Endothelial cell of umbilical vein (primary cell): Measurements from ENCODE around the gene NT5C1B. TPM values are rescaled to one million over a fixed set of nuclear protein-coding genes. Genes with fewer than 3 reads are reported as not detected.

Source experiments
- BruUV-seq: library from RNA; stranded (reverse); fragments of 400-500 nt; replicated peaks from 2 replicates; lab custom pipeline; 2021; lab: Mats Ljungman, UMichigan
- CTCF ChIA-PET: fragments of 300-600, 350-600 bp; sonication (Branson Sonifier 250); formaldehyde crosslinking; loops from one replicate; lab custom pipeline; 2021; ENCODE audit warnings: antibody characterized with exemption, inconsistent platforms; lab: Charles Lee
- POLR2A ChIA-PET: fragments of 300-600, 350-600 bp; sonication (Branson Sonifier 250); formaldehyde crosslinking; loops from one replicate; lab custom pipeline; 2021; ENCODE audit warnings: antibody characterized with exemption, inconsistent platforms; lab: Charles Lee
- DNase-seq: peaks from one replicate; pipeline ENCODE4 v3.0.0-alpha.2; 2011; ENCODE audit warnings: low read depth, low spot score
- FAIRE-seq: peaks from 2 replicates; lab custom pipeline; 2011; peaks lifted over from hg19 to GRCh38; lab: Jason Lieb, UNC
- H2AFZ ChIP-seq: 2 replicates; pipeline ENCODE4 v1.6.0; 2012; ENCODE audit warnings: low read depth, low read length, control low read depth, inconsistent platforms
- H3K27ac ChIP-seq: 2 replicates; pipeline ENCODE4 v1.5.1; 2011; ENCODE audit warnings: low read depth, mild to moderate bottlenecking, control low read depth, low read length, moderate library complexity; ENCODE audit not compliant: insufficient read depth
- H3K27me3 ChIP-seq, 2 experiments: 2 replicates each; pipeline versions ENCODE4 v1.6.0 to v1.6.1; 2011; ENCODE audit warnings: low read length in 2 of 2, mixed read lengths in 1 of 2; ENCODE audit not compliant: control insufficient read depth in 2 of 2, insufficient read depth in 2 of 2
- H3K36me3 ChIP-seq, 2 experiments: 2 replicates in 1 of 2; 3 replicates in 1 of 2; pipeline ENCODE4 v1.5.1; 2011; ENCODE audit warnings: low read length in 2 of 2, mild to moderate bottlenecking in 1 of 2, moderate library complexity in 1 of 2; ENCODE audit not compliant: control insufficient read depth in 2 of 2, insufficient read depth in 2 of 2; ENCODE audit errors: extremely low read depth in 1 of 2
- H3K4me1 ChIP-seq: 3 replicates; pipeline ENCODE4 v1.5.1; 2011; ENCODE audit warnings: mild to moderate bottlenecking, low read length; ENCODE audit not compliant: control insufficient read depth, insufficient read depth; ENCODE audit errors: extremely low read depth
- H3K4me2 ChIP-seq: 2 replicates; pipeline ENCODE4 v1.6.1; 2011; ENCODE audit warnings: low read length, control low read depth, mixed read lengths; ENCODE audit not compliant: insufficient read depth
- H3K4me3 ChIP-seq, 3 experiments: fragments of 200-600 bp in 1 of 3; sonication (generic), shearing (Covaris generic) in 1 of 3; replicated peaks in 1 of 3; 2 replicates each; pipeline ENCODE4 v1.5.1; 2011 to 2016; ENCODE audit warnings: control low read depth in 3 of 3, low read length in 3 of 3, mild to moderate bottlenecking in 2 of 3, inconsistent platforms in 1 of 3, low read depth in 1 of 3, moderate library complexity in 1 of 3; ENCODE audit not compliant: insufficient read depth in 1 of 3
- H3K79me2 ChIP-seq: 2 replicates; pipeline ENCODE4 v1.6.0; 2012; ENCODE audit warnings: low read length, inconsistent platforms; ENCODE audit not compliant: control insufficient read depth, insufficient read depth
- H3K9ac ChIP-seq: replicated peaks from 2 replicates; pipeline ENCODE3; 2011; ENCODE audit warnings: low read length, control low read depth; ENCODE audit not compliant: insufficient read depth; ENCODE audit errors: extremely low read depth
- H3K9me1 ChIP-seq: replicated peaks from 3 replicates; pipeline ENCODE4 v1.6.0; 2011; ENCODE audit warnings: mild to moderate bottlenecking, low read length; ENCODE audit not compliant: control insufficient read depth, insufficient read depth; ENCODE audit errors: extremely low read depth
- H3K9me3 ChIP-seq: replicated peaks from 2 replicates; pipeline ENCODE4 v1.5.1; 2012; ENCODE audit warnings: low read length, inconsistent platforms; ENCODE audit not compliant: control insufficient read depth, insufficient read depth
- H4K20me1 ChIP-seq: replicated peaks from 2 replicates; pipeline ENCODE3; 2011; ENCODE audit warnings: mild to moderate bottlenecking, low read length; ENCODE audit not compliant: control insufficient read depth, insufficient read depth; ENCODE audit errors: extremely low read depth
- EZH2 ChIP-seq: IDR thresholded peaks from 2 replicates; pipeline ENCODE4 v1.6.1; 2012; ENCODE audit warnings: borderline replicate concordance, low read depth, mild to moderate bottlenecking, moderate library complexity, low read length, inconsistent platforms; ENCODE audit not compliant: severe bottlenecking
- FOS ChIP-seq: IDR thresholded peaks from 2 replicates; pipeline ENCODE4 v1.6.1; 2011; ENCODE audit warnings: mild to moderate bottlenecking, low read length, moderate library complexity, borderline replicate concordance; ENCODE audit not compliant: insufficient read depth
- GATA2 ChIP-seq: IDR thresholded peaks from 2 replicates; pipeline ENCODE4 v1.7.0; 2011; ENCODE audit warnings: low read depth, mild to moderate bottlenecking, moderate library complexity, mixed read lengths, low read length; ENCODE audit not compliant: insufficient read length, insufficient read depth
- JUN ChIP-seq: IDR thresholded peaks from 2 replicates; pipeline ENCODE4 v1.6.1; 2011; ENCODE audit warnings: borderline replicate concordance, low read depth; ENCODE audit not compliant: insufficient read length, insufficient read depth
- MAX ChIP-seq: IDR thresholded peaks from 2 replicates; pipeline ENCODE4 v1.6.1; 2011; ENCODE audit not compliant: insufficient read depth, insufficient read length
- MYC ChIP-seq: IDR thresholded peaks from one replicate; pipeline ENCODE4 v1.6.1; 2011; ENCODE audit warnings: mild to moderate bottlenecking, low read depth, low read length
- POLR2A ChIP-seq: IDR thresholded peaks from 2 replicates; pipeline ENCODE4 v1.6.1; 2012; ENCODE audit warnings: low read depth, mild to moderate bottlenecking, control low read depth, low read length
- POLR2AphosphoS5 ChIP-seq: IDR thresholded peaks from 2 replicates; pipeline ENCODE4 v1.6.1; 2012; ENCODE audit warnings: low read depth, mild to moderate bottlenecking, control low read depth, low read length, moderate library complexity; ENCODE audit not compliant: insufficient read depth
- dilution Hi-C: fragments of 300-500 bp; cut with MboI; formaldehyde crosslinking; loops from one replicate; pipeline ENCODE4 v1.15.0; 2019; ENCODE audit warnings: low sequenced_read_pairs; ENCODE audit not compliant: extremely low pct_ligation_motif_present
- intact Hi-C: fragments of 100-400 bp; cut with micrococcal nuclease; formaldehyde crosslinking; loops from one replicate; pipeline ENCODE4 v1.10.0; 2022
- polyA plus RNA-seq, 4 experiments: library from polyadenylated mRNA; depleted of rRNA in 3 of 4; stranded (reverse) in 3 of 4; unstranded in 1 of 4; fragments of >200 nt; gene quantifications; 2 replicates each; pipeline versions ENCODE4 v1.2.1 to v1.2.3, GENCODE V29; 2011 to 2012; ENCODE audit warnings: missing spikeins in 1 of 4
- total RNA-seq: library from RNA; stranded (reverse); gene quantifications from 2 replicates; pipeline ENCODE4 v1.2.3, GENCODE V29; 2021
- TF ChIP-seq, protein P1 (sequence below), 2 donors: IDR thresholded peaks; 1 replicate in 1 of 2; 2 replicates in 1 of 2; pipeline ENCODE4 v1.5.1; 2011; ENCODE audit warnings: low read length in 2 of 2, mild to moderate bottlenecking in 2 of 2, moderate library complexity in 2 of 2, control low read depth in 1 of 2, inconsistent platforms in 1 of 2, low read depth in 1 of 2; ENCODE audit not compliant: insufficient read depth in 1 of 2; ENCODE audit errors: extremely low read depth in 1 of 2

The NT5C1B gene
- total and polyA plus RNA-seq, 2 donors (not counting 3 experiments of a cell fraction or from before 2014, with no cell fraction given) = not detected

- no peak for TF ChIP-seq POLR2A
- TF ChIP-seq FOS = no peak
- TF ChIP-seq JUN = no peak
- no peak for TF ChIP-seq EZH2
- peak; percentile 29 for TF ChIP-seq GATA2
- TF ChIP-seq, protein P1, sequence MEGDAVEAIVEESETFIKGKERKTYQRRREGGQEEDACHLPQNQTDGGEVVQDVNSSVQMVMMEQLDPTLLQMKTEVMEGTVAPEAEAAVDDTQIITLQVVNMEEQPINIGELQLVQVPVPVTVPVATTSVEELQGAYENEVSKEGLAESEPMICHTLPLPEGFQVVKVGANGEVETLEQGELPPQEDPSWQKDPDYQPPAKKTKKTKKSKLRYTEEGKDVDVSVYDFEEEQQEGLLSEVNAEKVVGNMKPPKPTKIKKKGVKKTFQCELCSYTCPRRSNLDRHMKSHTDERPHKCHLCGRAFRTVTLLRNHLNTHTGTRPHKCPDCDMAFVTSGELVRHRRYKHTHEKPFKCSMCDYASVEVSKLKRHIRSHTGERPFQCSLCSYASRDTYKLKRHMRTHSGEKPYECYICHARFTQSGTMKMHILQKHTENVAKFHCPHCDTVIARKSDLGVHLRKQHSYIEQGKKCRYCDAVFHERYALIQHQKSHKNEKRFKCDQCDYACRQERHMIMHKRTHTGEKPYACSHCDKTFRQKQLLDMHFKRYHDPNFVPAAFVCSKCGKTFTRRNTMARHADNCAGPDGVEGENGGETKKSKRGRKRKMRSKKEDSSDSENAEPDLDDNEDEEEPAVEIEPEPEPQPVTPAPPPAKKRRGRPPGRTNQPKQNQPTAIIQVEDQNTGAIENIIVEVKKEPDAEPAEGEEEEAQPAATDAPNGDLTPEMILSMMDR (IDR thresholded peaks at IDR 0.05; ENCODE audit: extremely low read depth in 1 of 2, insufficient read depth in 1 of 2, low read depth in 1 of 2, low read length in 2 of 2) = no peak
- Histone ChIP-seq H3K9me1 (no peaks in the 10 kb centered on the region), H3K9me3 (no peaks in the 10 kb centered on the region), H3K36me3 (peaks cover 5 to 8% of the 10 kb centered on the region in 2 experiments), H3K4me1 (peaks cover 23% of the 10 kb centered on the region), H4K20me1 (no peaks in the 10 kb centered on the region), H3K27ac (no peak overlapping the region), H3K27me3 (no peaks in the 10 kb centered on the region), H3K79me2 (no peaks in the 10 kb centered on the region), H3K4me2 (no peak overlapping the region), H2AFZ (no peak overlapping the region), H3K4me3 (no peak overlapping the region), H3K9ac (no peak overlapping the region)
- BruUV-seq = no TSS peak
- POLR2A ChIA-PET = no interaction called here
- DNase-seq (no peak), FAIRE-seq (no peak)
- intact Hi-C loops = no loop called here
- CTCF ChIA-PET = no interaction called here
- dilution Hi-C loops = no loop called here
Observed at GRCh38 chr2:18550433-18550832, 38.9 kb downstream of the NT5C1B start.

DNA sequence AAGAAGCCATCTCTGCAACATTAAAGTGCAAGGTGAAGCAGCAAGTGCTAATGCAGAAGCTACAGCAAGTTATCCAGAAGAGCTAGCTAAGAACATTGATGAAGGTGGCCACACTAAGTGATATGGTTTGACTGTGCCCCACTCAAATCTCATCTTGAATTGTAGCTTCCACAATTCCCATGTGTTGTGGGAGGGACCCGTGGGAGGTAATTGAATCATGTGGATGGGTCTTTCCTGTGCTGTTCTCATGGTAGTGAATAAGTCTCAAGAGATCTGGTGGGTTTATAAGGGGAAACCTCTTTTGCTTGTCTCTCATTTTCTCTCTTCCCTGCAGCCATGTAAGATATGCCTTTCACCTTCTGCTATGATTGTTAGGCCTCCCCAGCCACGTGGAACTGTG, 40.3 kb downstream of the NT5C1B start:
- H3K27me3 ChIP-seq = no peaks in the 10 kb centered on the region
- no peaks in the 10 kb centered on the region for H3K9me3 ChIP-seq
- no peaks in the 10 kb centered on the region for H3K9me1 ChIP-seq
- no peak for DNase-seq
- H2AFZ ChIP-seq = no peak overlapping the region
- POLR2A ChIA-PET = no interaction called here
- no peaks in the 10 kb centered on the region for H4K20me1 ChIP-seq
- dilution Hi-C loops (no loop called here), intact Hi-C loops (no loop called here)
- H3K79me2 ChIP-seq = no peaks in the 10 kb centered on the region
- TF ChIP-seq EZH2 (no peak), POLR2A (no peak), FOS (no peak), POLR2AphosphoS5 (no peak), GATA2 (no peak), MAX (no peak), JUN (no peak), MYC (no peak)
- TF ChIP-seq, protein P1 (IDR thresholded peaks at IDR 0.05; ENCODE audit: extremely low read depth in 1 of 2, insufficient read depth in 1 of 2, low read depth in 1 of 2, low read length in 2 of 2) = no peak
- no peak overlapping the region for H3K4me2 ChIP-seq
- H3K9ac ChIP-seq = no peak overlapping the region
- FAIRE-seq = no peak
- no TSS peak for BruUV-seq
- H3K36me3 ChIP-seq = peaks cover under 1 to 3% of the 10 kb centered on the region in 2 experiments
- no peak overlapping the region for H3K27ac ChIP-seq
- no peak overlapping the region for H3K4me3 ChIP-seq
- H3K4me1 ChIP-seq = peaks cover 25% of the 10 kb centered on the region
- CTCF ChIA-PET = interaction anchor here (1.4 kb wide), 1 partner anchor 10 kb away, joined by 5 read pairs; no protein-coding TSS in a partner anchor
